ENCODE measurements around the gene HOXB9.

Gene HOXB9

GRCh38 chr17:48594538-48595277, 31.4 kb downstream of the HOXB9 start:
- no peak for DNase-seq

- peak; percentile 0 for DNase-seq
Measured at GRCh38 chr17:48593840-48594537, 32.2 kb downstream of the HOXB9 start.

GRCh38 chr17:48593126-48593829, 32.9 kb downstream of the HOXB9 start, which contains the start of gene HOXB5:
TSS of gene HOXB5 (minus strand) at chr17:48593779. CDS start at chr17:48593682, 97 bp downstream.
- no peak for DNase-seq

GRCh38 chr17:48592577-48592976, 33.6 kb downstream of the HOXB9 start:
- DNase-seq: no peak

- DNase-seq: no peak
Measured at GRCh38 chr17:48592057-48592514, 34.1 kb downstream of the HOXB9 start.

- DNase-seq: no peak
Measured at GRCh38 chr17:48591255-48592056, 34.7 kb downstream of the HOXB9 start.

- no peak for DNase-seq
Measured at GRCh38 chr17:48590607-48591161, 35.5 kb downstream of the HOXB9 start.

- DNase-seq: no peak
Measured at GRCh38 chr17:48589831-48590606, 36.1 kb downstream of the HOXB9 start, which contains the start of gene HOXB3. TSS of gene HOXB3 (minus strand) at chr17:48590241. CDS start at chr17:48552474, 37,767 bp downstream.

GRCh38 chr17:48589060-48589830, 36.9 kb downstream of the HOXB9 start:
- no peak for DNase-seq

- DNase-seq: no peak
Measured at GRCh38 chr17:48588528-48588927, 37.6 kb downstream of the HOXB9 start.

- no peak for DNase-seq
Measured at GRCh38 chr17:48588074-48588415, 38.1 kb downstream of the HOXB9 start.

- DNase-seq: no peak
Measured at GRCh38 chr17:48587276-48588073, 38.7 kb downstream of the HOXB9 start.

- DNase-seq: no peak
Measured at GRCh38 chr17:48586355-48587258, 39.6 kb downstream of the HOXB9 start.

GRCh38 chr17:48584223-48584741, 41.9 kb downstream of the HOXB9 start:
- no peak for DNase-seq

GRCh38 chr17:48583708-48584222, 42.4 kb downstream of the HOXB9 start:
- DNase-seq: no peak

GRCh38 chr17:48582750-48583069, 43.4 kb downstream of the HOXB9 start:
- no peak for DNase-seq

GRCh38 chr17:48579760-48580554, 46.2 kb downstream of the HOXB9 start:
- no peak for DNase-seq

- DNase-seq: no peak
Measured at GRCh38 chr17:48579471-48579759, 46.7 kb downstream of the HOXB9 start.

Measured in midbrain (tissue), 1 donor.